ENCODE results near the gene GABRD. TPM values are rescaled to one million over a fixed set of nuclear protein-coding genes. Genes with fewer than 3 reads are reported as not detected.

GABRD gene
- total and polyA plus RNA-seq, 2 of the 13 experiments (the other 11 are each of a cell fraction or from before 2014, with no cell fraction given) = not detected

DNA sequence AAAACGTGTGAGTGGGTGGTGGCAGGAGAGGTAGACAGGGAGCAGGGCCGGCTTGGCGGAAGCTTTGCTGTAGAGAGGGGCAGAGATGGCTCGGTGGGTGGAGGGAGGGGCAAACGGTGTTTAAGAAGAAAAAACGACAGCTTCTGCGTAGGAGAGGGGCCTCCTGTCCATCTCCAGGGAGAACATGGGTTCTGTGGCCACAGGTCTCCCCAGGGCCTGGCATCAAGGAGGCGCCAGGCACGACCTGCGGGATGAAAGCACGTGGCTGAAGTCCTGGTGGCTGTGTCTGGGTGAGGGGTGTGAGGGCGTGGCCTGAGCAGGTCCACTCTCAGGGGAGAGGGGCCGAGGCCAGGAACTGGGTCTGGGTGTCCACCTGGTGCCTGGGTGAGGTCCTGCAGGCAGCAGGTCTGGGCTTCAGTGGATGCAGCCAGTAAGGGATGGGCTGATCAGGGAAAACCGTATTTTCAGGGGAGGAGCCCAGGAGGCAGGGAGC lies 30.1 kb downstream of the GABRD start (continued):
- TF ChIP-seq, protein P1, sequence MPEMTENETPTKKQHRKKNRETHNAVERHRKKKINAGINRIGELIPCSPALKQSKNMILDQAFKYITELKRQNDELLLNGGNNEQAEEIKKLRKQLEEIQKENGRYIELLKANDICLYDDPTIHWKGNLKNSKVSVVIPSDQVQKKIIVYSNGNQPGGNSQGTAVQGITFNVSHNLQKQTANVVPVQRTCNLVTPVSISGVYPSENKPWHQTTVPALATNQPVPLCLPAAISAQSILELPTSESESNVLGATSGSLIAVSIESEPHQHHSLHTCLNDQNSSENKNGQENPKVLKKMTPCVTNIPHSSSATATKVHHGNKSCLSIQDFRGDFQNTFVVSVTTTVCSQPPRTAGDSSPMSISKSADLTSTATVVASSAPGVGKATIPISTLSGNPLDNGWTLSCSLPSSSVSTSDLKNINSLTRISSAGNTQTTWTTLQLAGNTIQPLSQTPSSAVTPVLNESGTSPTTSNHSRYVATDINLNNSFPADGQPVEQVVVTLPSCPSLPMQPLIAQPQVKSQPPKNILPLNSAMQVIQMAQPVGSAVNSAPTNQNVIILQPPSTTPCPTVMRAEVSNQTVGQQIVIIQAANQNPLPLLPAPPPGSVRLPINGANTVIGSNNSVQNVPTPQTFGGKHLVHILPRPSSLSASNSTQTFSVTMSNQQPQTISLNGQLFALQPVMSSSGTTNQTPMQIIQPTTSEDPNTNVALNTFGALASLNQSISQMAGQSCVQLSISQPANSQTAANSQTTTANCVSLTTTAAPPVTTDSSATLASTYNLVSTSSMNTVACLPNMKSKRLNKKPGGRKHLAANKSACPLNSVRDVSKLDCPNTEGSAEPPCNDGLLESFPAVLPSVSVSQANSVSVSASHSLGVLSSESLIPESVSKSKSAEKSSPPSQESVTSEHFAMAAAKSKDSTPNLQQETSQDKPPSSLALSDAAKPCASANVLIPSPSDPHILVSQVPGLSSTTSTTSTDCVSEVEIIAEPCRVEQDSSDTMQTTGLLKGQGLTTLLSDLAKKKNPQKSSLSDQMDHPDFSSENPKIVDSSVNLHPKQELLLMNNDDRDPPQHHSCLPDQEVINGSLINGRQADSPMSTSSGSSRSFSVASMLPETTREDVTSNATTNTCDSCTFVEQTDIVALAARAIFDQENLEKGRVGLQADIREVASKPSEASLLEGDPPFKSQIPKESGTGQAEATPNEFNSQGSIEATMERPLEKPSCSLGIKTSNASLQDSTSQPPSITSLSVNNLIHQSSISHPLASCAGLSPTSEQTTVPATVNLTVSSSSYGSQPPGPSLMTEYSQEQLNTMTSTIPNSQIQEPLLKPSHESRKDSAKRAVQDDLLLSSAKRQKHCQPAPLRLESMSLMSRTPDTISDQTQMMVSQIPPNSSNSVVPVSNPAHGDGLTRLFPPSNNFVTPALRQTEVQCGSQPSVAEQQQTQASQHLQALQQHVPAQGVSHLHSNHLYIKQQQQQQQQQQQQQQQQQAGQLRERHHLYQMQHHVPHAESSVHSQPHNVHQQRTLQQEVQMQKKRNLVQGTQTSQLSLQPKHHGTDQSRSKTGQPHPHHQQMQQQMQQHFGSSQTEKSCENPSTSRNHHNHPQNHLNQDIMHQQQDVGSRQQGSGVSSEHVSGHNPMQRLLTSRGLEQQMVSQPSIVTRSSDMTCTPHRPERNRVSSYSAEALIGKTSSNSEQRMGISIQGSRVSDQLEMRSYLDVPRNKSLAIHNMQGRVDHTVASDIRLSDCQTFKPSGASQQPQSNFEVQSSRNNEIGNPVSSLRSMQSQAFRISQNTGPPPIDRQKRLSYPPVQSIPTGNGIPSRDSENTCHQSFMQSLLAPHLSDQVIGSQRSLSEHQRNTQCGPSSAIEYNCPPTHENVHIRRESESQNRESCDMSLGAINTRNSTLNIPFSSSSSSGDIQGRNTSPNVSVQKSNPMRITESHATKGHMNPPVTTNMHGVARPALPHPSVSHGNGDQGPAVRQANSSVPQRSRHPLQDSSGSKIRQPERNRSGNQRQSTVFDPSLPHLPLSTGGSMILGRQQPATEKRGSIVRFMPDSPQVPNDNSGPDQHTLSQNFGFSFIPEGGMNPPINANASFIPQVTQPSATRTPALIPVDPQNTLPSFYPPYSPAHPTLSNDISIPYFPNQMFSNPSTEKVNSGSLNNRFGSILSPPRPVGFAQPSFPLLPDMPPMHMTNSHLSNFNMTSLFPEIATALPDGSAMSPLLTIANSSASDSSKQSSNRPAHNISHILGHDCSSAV (CRISPR knock-in tag; IDR thresholded peaks at IDR 0.05; ENCODE audit: borderline replicate concordance) = no peak
- TF ChIP-seq ZNF20 (CRISPR knock-in tag; IDR thresholded peaks at IDR 0.05) (no peak), ZFP82 (CRISPR knock-in tag; IDR thresholded peaks at IDR 0.05; ENCODE audit: borderline replicate concordance) (no peak), FOXP1 (IDR thresholded peaks at IDR 0.05) (no peak), FOXP1 (CRISPR knock-in tag; IDR thresholded peaks at IDR 0.05) (no peak), ISX (CRISPR knock-in tag; conservative IDR thresholded peaks at IDR 0.05) (no peak), HOXA5 (CRISPR knock-in tag; IDR thresholded peaks at IDR 0.05) (no peak; the same call in 1 of the 2 replicates), FOXC1 (CRISPR knock-in tag; IDR thresholded peaks at IDR 0.05; ENCODE audit: borderline replicate concordance) (peak; percentile 40; the same call in 1 of the 2 replicates), ZIK1 (CRISPR knock-in tag; IDR thresholded peaks at IDR 0.05; ENCODE audit: borderline replicate concordance, low read depth) (peak; percentile 43; the same call in 1 of the 2 replicates), REXO4 (CRISPR knock-in tag; IDR thresholded peaks at IDR 0.05; ENCODE audit: borderline replicate concordance) (0 out of 2 replicates have a peak, but pooled peaks have one; percentile 6), JDP2 (CRISPR knock-in tag; IDR thresholded peaks at IDR 0.05; ENCODE audit: borderline replicate concordance) (no peak), ESRRA (CRISPR knock-in tag; IDR thresholded peaks at IDR 0.05; ENCODE audit: low read depth) (no peak), U2AF2 (IDR thresholded peaks at IDR 0.05; ENCODE audit: low read depth, low read length) (no peak), CREM (IDR thresholded peaks at IDR 0.05) (no peak), CREM (CRISPR knock-in tag; IDR thresholded peaks at IDR 0.05) (no peak), IRF2 (CRISPR knock-in tag; IDR thresholded peaks at IDR 0.05) (peak; percentile 55), STAG1 (CRISPR knock-in tag; IDR thresholded peaks at IDR 0.05) (peak; percentile 65), CBFB (CRISPR knock-in tag; IDR thresholded peaks at IDR 0.05) (peak; percentile 16; the same call in 1 of the 2 replicates)
- TF ChIP-seq, protein P2, sequence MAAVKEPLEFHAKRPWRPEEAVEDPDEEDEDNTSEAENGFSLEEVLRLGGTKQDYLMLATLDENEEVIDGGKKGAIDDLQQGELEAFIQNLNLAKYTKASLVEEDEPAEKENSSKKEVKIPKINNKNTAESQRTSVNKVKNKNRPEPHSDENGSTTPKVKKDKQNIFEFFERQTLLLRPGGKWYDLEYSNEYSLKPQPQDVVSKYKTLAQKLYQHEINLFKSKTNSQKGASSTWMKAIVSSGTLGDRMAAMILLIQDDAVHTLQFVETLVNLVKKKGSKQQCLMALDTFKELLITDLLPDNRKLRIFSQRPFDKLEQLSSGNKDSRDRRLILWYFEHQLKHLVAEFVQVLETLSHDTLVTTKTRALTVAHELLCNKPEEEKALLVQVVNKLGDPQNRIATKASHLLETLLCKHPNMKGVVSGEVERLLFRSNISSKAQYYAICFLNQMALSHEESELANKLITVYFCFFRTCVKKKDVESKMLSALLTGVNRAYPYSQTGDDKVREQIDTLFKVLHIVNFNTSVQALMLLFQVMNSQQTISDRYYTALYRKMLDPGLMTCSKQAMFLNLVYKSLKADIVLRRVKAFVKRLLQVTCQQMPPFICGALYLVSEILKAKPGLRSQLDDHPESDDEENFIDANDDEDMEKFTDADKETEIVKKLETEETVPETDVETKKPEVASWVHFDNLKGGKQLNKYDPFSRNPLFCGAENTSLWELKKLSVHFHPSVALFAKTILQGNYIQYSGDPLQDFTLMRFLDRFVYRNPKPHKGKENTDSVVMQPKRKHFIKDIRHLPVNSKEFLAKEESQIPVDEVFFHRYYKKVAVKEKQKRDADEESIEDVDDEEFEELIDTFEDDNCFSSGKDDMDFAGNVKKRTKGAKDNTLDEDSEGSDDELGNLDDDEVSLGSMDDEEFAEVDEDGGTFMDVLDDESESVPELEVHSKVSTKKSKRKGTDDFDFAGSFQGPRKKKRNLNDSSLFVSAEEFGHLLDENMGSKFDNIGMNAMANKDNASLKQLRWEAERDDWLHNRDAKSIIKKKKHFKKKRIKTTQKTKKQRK (IDR thresholded peaks at IDR 0.05; ENCODE audit: low read length) = no peak
- TF ChIP-seq, protein P3, sequence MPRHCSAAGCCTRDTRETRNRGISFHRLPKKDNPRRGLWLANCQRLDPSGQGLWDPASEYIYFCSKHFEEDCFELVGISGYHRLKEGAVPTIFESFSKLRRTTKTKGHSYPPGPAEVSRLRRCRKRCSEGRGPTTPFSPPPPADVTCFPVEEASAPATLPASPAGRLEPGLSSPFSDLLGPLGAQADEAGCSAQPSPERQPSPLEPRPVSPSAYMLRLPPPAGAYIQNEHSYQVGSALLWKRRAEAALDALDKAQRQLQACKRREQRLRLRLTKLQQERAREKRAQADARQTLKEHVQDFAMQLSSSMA (CRISPR knock-in tag; IDR thresholded peaks at IDR 0.05) = no peak

All from HepG2 (cell line).